Measurements from ENCODE around the gene VPS37B. TPM values are rescaled to one million over a fixed set of nuclear protein-coding genes. Genes with fewer than 3 reads are reported as not detected.

VPS37B gene
- total and polyA plus RNA-seq, 12 donors = 16.4 to 33.2 (median 19.8) TPM

- Histone ChIP-seq H3K4me3 (no peak overlapping the region), H3K9me3 (no peaks in the 10 kb centered on the region), H3K27ac (peak overlapping the region in 9 of 10 donors; percentile 80 to 95 (median 88)), H3K4me1 (peaks cover 29 to 100% (median 96%) of the 10 kb centered on the region in 9 donors), H3K27me3 (no peaks in the 10 kb centered on the region), H3K36me3 (peaks cover 0 to 30% (median 17%) of the 10 kb centered on the region in 9 donors)
- no peak for DNase-seq
- intact Hi-C loops (cut with DNase I) = loop anchor here in 1 of 10 donors (2.0 kb wide), 1 partner anchor 15 kb away; no protein-coding TSS in a partner anchor
- ATAC-seq = no peak
- WGBS, 2 donors = 64 to 83% methylated on average over 4 of the region's 4 CpGs
- no peak for TF ChIP-seq CTCF (IDR thresholded peaks at IDR 0.05)
Measured at GRCh38 chr12:122873540-122873939, 22.4 kb downstream of the VPS37B start.

GRCh38 chr12:122872815-122873361 lies 23.0 kb downstream of the VPS37B start:
- no peaks in the 10 kb centered on the region for H3K27me3 ChIP-seq
- peaks cover 29 to 100% (median 96%) of the 10 kb centered on the region in 9 donors for H3K4me1 ChIP-seq
- H3K36me3 ChIP-seq = peaks cover 0 to 32% (median 20%) of the 10 kb centered on the region in 9 donors
- WGBS, 2 donors = 21 to 26% methylated on average over 12 of the region's 12 CpGs
- H3K4me3 ChIP-seq = peak overlapping the region in 3 of 10 donors; percentile 55 to 56 (median 56)
- no peak for ATAC-seq
- no peaks in the 10 kb centered on the region for H3K9me3 ChIP-seq
- intact Hi-C loops (cut with DNase I) = loop anchor here in 1 of 10 donors (2.0 kb wide), 1 partner anchor 16 kb away; no protein-coding TSS in a partner anchor
- no peak for TF ChIP-seq CTCF (IDR thresholded peaks at IDR 0.05)
- DNase-seq = no peak
- H3K27ac ChIP-seq = peak overlapping the region; percentile 80 to 95 (median 88)

- ATAC-seq (peak in 7 of 8 donors; percentile 48 to 83 (median 72)), DNase-seq (peak in 1 of 2 donors; percentile 83)
- peaks cover 33 to 100% (median 95%) of the 10 kb centered on the region in 9 donors for H3K4me1 ChIP-seq
- H3K36me3 ChIP-seq = peaks cover 0 to 38% (median 20%) of the 10 kb centered on the region in 9 donors
- no peaks in the 10 kb centered on the region for H3K9me3 ChIP-seq
- intact Hi-C loops (cut with DNase I) = loop anchor here in 1 of 10 donors (2.0 kb wide), 1 partner anchor 17 kb away; no protein-coding TSS in a partner anchor
- peak overlapping the region; percentile 80 to 95 (median 88) for H3K27ac ChIP-seq
- H3K27me3 ChIP-seq = no peaks in the 10 kb centered on the region
- TF ChIP-seq CTCF (IDR thresholded peaks at IDR 0.05) = no peak
- peak overlapping the region in 9 of 10 donors; percentile 33 to 56 (median 49) for H3K4me3 ChIP-seq
- WGBS, 2 donors = 25 to 34% methylated on average over 23 of the region's 23 CpGs
Measured at GRCh38 chr12:122871851-122872780, 23.8 kb downstream of the VPS37B start.

All from heart right ventricle (tissue), 16 donors.